HG03135 (cell line): ENCODE data around the gene FNBP1L.
A peak's percentile ranks its signal among the peaks of the same experiment; 100 is the strongest.

Experiments
- ATAC-seq: cut with Tn5 transposase; IDR thresholded peaks from one replicate; pipeline ENCODE4 v1.9.1; 2021; ENCODE audit warnings: mild to moderate bottlenecking, moderate library complexity; ENCODE audit not compliant: unreplicated experiment

The FNBP1L gene

GRCh38 chr1:93588206-93588605 is 140.3 kb downstream of the FNBP1L start:
- ATAC-seq = no peak

- no peak for ATAC-seq
Measured at GRCh38 chr1:93588955-93589354, 141.0 kb downstream of the FNBP1L start.

GRCh38 chr1:93591291-93591675 is 143.4 kb downstream of the FNBP1L start:
- peak; percentile 35 for ATAC-seq

GRCh38 chr1:93591676-93592550 is 144.0 kb downstream of the FNBP1L start:
- ATAC-seq = peak; percentile 80

GRCh38 chr1:93592551-93592949 is 144.6 kb downstream of the FNBP1L start:
- no peak for ATAC-seq

- ATAC-seq = no peak
Measured at GRCh38 chr1:93593854-93594602, 146.1 kb downstream of the FNBP1L start.

GRCh38 chr1:93594603-93594880 is 146.6 kb downstream of the FNBP1L start:
- ATAC-seq = no peak

- ATAC-seq = no peak
Measured at GRCh38 chr1:93595266-93595665, 147.3 kb downstream of the FNBP1L start.

GRCh38 chr1:93595743-93596142 is 147.8 kb downstream of the FNBP1L start:
- no peak for ATAC-seq

- ATAC-seq = no peak
Measured at GRCh38 chr1:93596329-93597089, 148.6 kb downstream of the FNBP1L start.

- ATAC-seq = no peak
Measured at GRCh38 chr1:93597709-93598108, 149.8 kb downstream of the FNBP1L start.

- ATAC-seq = no peak
Measured at GRCh38 chr1:93598396-93598795, 150.5 kb downstream of the FNBP1L start.

- no peak for ATAC-seq
Measured at GRCh38 chr1:93598861-93599439, 151.0 kb downstream of the FNBP1L start.

- no peak for ATAC-seq
Measured at GRCh38 chr1:93599479-93599878, 151.6 kb downstream of the FNBP1L start.

GRCh38 chr1:93600663-93601062 is 152.7 kb downstream of the FNBP1L start:
- no peak for ATAC-seq

GRCh38 chr1:93601686-93602085 is 153.8 kb downstream of the FNBP1L start:
- ATAC-seq = no peak

- ATAC-seq = no peak
Measured at GRCh38 chr1:93602101-93602500, 154.2 kb downstream of the FNBP1L start.

GRCh38 chr1:93603106-93603505 is 155.2 kb downstream of the FNBP1L start:
- ATAC-seq = no peak

GRCh38 chr1:93603601-93604000 is 155.7 kb downstream of the FNBP1L start:
- ATAC-seq = no peak
